Middle frontal gyrus (tissue), 1 donor: ENCODE measurements around the gene GADL1.

Source experiments
- DNase-seq: peaks from one replicate; pipeline ENCODE4 v3.0.0-alpha.2; 2015; ENCODE audit warnings: low spot score; ENCODE audit errors: extremely low spot score

GADL1 gene

GRCh38 chr3:30677347-30677685, 217.1 kb downstream of the GADL1 start:
- no peak for DNase-seq

- no peak for DNase-seq
Observed at GRCh38 chr3:30676424-30677346, 217.8 kb downstream of the GADL1 start.
